ENCODE measurements around the gene KLRC4. TPM values are rescaled to one million over a fixed set of nuclear protein-coding genes. Genes with fewer than 3 reads are reported as not detected.
"Not testable (repeated sequence)": the region's sequence is repeated elsewhere in the genome, so short reads cannot be mapped to it uniquely, and the experiment has no call there.

KLRC4 gene
- total RNA-seq, 4 donors from 2014 or later: not detected

- 45% methylated on average over 7 of the region's 7 CpGs for WGBS
- Histone ChIP-seq H3K4me3 (no peak overlapping the region), H3K4me1 (peaks cover 14% of the 10 kb centered on the region), H3K27ac (no peak overlapping the region), H3K9me3 (no peaks in the 10 kb centered on the region), H3K36me3 (no peaks in the 10 kb centered on the region), H3K27me3 (no peaks in the 10 kb centered on the region)
- peak in 1 of 2 donors; percentile 81 for DNase-seq (ENCODE audit: low spot score in 2 of 2)
- TF ChIP-seq CTCF (IDR thresholded peaks at IDR 0.05): no peak
- TF ChIP-seq POLR2A (IDR thresholded peaks at IDR 0.05): no peak
Observed at GRCh38 chr12:10392394-10392930, 17.1 kb downstream of the KLRC4 start.

GRCh38 chr12:10390991-10391390, 18.6 kb downstream of the KLRC4 start:
- not testable (repeated sequence) for H3K27me3 ChIP-seq; H3K36me3 ChIP-seq; H3K4me3 ChIP-seq; H3K27ac ChIP-seq; H3K9me3 ChIP-seq; DNase-seq (ENCODE audit: low spot score in 2 of 2)
- H3K4me1 ChIP-seq: peaks cover 12% of the 10 kb centered on the region
- WGBS: 96% methylated on average over 7 of the region's 7 CpGs

- Histone ChIP-seq H3K27ac (no peak within 1 kb of the TSS), H3K36me3 (no peaks in the 10 kb centered on the region), H3K27me3 (no peaks in the 10 kb centered on the region), H3K9me3 (no peaks in the 10 kb centered on the region), H3K4me3 (no peak within 1 kb of the TSS), H3K4me1 (peaks cover 2% of the 10 kb centered on the region)
- WGBS: 88% methylated on average over 1 of the region's 1 CpG
- no peak for DNase-seq (ENCODE audit: low spot score in 2 of 2)
- no peak for TF ChIP-seq POLR2AphosphoS5 (IDR thresholded peaks at IDR 0.05)
- no peak for TF ChIP-seq EP300 (IDR thresholded peaks at IDR 0.05)
Observed at GRCh38 chr12:10389904-10390303, 19.7 kb downstream of the KLRC4 start, which contains the start of gene KLRK1. Gene KLRK1 (minus strand): TSS chr12:10390041. CDS start chr12:10388810, 1,231 bp downstream.

GRCh38 chr12:10388624-10389413, 20.7 kb downstream of the KLRC4 start:
- Histone ChIP-seq H3K36me3 (no peaks in the 10 kb centered on the region), H3K27ac (no peak overlapping the region), H3K4me1 (no peaks in the 10 kb centered on the region), H3K27me3 (no peaks in the 10 kb centered on the region), H3K9me3 (no peaks in the 10 kb centered on the region), H3K4me3 (no peak overlapping the region)
- WGBS: 77% methylated on average over 9 of the region's 9 CpGs
- no peak for DNase-seq (ENCODE audit: low spot score in 2 of 2)
- TF ChIP-seq POLR2A (IDR thresholded peaks at IDR 0.05) (no peak), CTCF (IDR thresholded peaks at IDR 0.05) (no peak), POLR2AphosphoS5 (IDR thresholded peaks at IDR 0.05) (no peak), EP300 (IDR thresholded peaks at IDR 0.05) (no peak)

GRCh38 chr12:10387498-10387897, 22.1 kb downstream of the KLRC4 start:
- H3K36me3 ChIP-seq; DNase-seq (ENCODE audit: low spot score in 2 of 2); H3K9me3 ChIP-seq; H3K27me3 ChIP-seq; H3K27ac ChIP-seq; H3K4me1 ChIP-seq; H3K4me3 ChIP-seq: not testable (repeated sequence)
- WGBS: 93% methylated on average over 6 of the region's 6 CpGs

- no peak overlapping the region for H3K27ac ChIP-seq
- 60% methylated on average over 1 of the region's 1 CpG for WGBS
- no peaks in the 10 kb centered on the region for H3K36me3 ChIP-seq
- no peaks in the 10 kb centered on the region for H3K9me3 ChIP-seq
- TF ChIP-seq POLR2A (IDR thresholded peaks at IDR 0.05) (no peak), EP300 (IDR thresholded peaks at IDR 0.05) (no peak), POLR2AphosphoS5 (IDR thresholded peaks at IDR 0.05) (no peak), CTCF (IDR thresholded peaks at IDR 0.05) (no peak)
- H3K4me1 ChIP-seq: no peaks in the 10 kb centered on the region
- no peaks in the 10 kb centered on the region for H3K27me3 ChIP-seq
- no peak for DNase-seq (ENCODE audit: low spot score in 2 of 2)
- no peak overlapping the region for H3K4me3 ChIP-seq
Observed at GRCh38 chr12:10386857-10387256, 22.7 kb downstream of the KLRC4 start.
